ENCODE measurements around the gene OCIAD1.

OCIAD1 gene

GRCh38 chr4:48905363-48906015, 74.6 kb downstream of the OCIAD1 start:
- H3K4me2 ChIP-seq (ENCODE audit: low read depth, low read length) = peak overlapping the region; percentile 94
- no peaks in the 10 kb centered on the region for H3K9me3 ChIP-seq (replicated peaks; ENCODE audit: insufficient read depth, low read length)
- H3F3A ChIP-seq (ENCODE audit: insufficient read depth, low read length) = no peaks in the 10 kb centered on the region; the same call in 1 of the 2 replicates
- DNase-seq = no peak
- TF ChIP-seq EZH2 (optimal IDR thresholded peaks at IDR 0.05; ENCODE audit: low read depth, low read length) = no peak
- TF ChIP-seq CTCF (IDR thresholded peaks at IDR 0.05; ENCODE audit: low read length) = peak; percentile 12; the same call in 1 of the 2 replicates
- H3K9me2 ChIP-seq (replicated peaks; ENCODE audit: insufficient read depth, low read length) = no peaks in the 10 kb centered on the region
- H3K79me2 ChIP-seq (ENCODE audit: low read length) = peaks cover 9% of the 10 kb centered on the region
- no peak overlapping the region for H3K27ac ChIP-seq (ENCODE audit: low read length)
- H4K20me1 ChIP-seq (ENCODE audit: insufficient read depth, low read length) = no peaks in the 10 kb centered on the region
- no peaks in the 10 kb centered on the region for H3K27me3 ChIP-seq (replicated peaks; ENCODE audit: insufficient read depth, low read length)
- H2AFZ ChIP-seq (ENCODE audit: low read length) = peak overlapping the region; percentile 62; the same call in 1 of the 2 replicates
- H3K4me3 ChIP-seq (ENCODE audit: low read length) = peak overlapping the region; percentile 76
- peaks cover 16% of the 10 kb centered on the region; the same call in 1 of the 2 replicates for H3K4me1 ChIP-seq (ENCODE audit: low read length)
- H3K36me3 ChIP-seq (replicated peaks; ENCODE audit: insufficient read depth, low read length) = no peaks in the 10 kb centered on the region; the same call in 1 of the 2 replicates
- no peak overlapping the region for H3K9ac ChIP-seq (ENCODE audit: low read length)

- H3F3A ChIP-seq (ENCODE audit: insufficient read depth, low read length) = no peaks in the 10 kb centered on the region; the same call in 1 of the 2 replicates
- peak; percentile 93 for DNase-seq
- H3K4me1 ChIP-seq (ENCODE audit: low read length) = peaks cover 16% of the 10 kb centered on the region; the same call in 1 of the 2 replicates
- peaks cover 9% of the 10 kb centered on the region for H3K79me2 ChIP-seq (ENCODE audit: low read length)
- no peaks in the 10 kb centered on the region for H4K20me1 ChIP-seq (ENCODE audit: insufficient read depth, low read length)
- peak within 1 kb of the TSS; percentile 94 for H3K4me2 ChIP-seq (ENCODE audit: low read depth, low read length)
- H3K9me3 ChIP-seq (replicated peaks; ENCODE audit: insufficient read depth, low read length) = no peaks in the 10 kb centered on the region
- H2AFZ ChIP-seq (ENCODE audit: low read length) = peak within 1 kb of the TSS; percentile 62
- no peak for TF ChIP-seq EZH2phosphoT487 (IDR thresholded peaks at IDR 0.05; ENCODE audit: low read length)
- TF ChIP-seq CTCF (IDR thresholded peaks at IDR 0.05; ENCODE audit: low read length) = peak; percentile 41
- no peak for TF ChIP-seq EZH2 (optimal IDR thresholded peaks at IDR 0.05; ENCODE audit: low read depth, low read length)
- peak within 1 kb of the TSS; percentile 72 for H3K9ac ChIP-seq (ENCODE audit: low read length)
- H3K27me3 ChIP-seq (replicated peaks; ENCODE audit: insufficient read depth, low read length) = no peaks in the 10 kb centered on the region
- no peaks in the 10 kb centered on the region for H3K9me2 ChIP-seq (replicated peaks; ENCODE audit: insufficient read depth, low read length)
- peak within 1 kb of the TSS; percentile 76 for H3K4me3 ChIP-seq (ENCODE audit: low read length)
- no peak within 1 kb of the TSS for H3K27ac ChIP-seq (ENCODE audit: low read length)
- no peaks in the 10 kb centered on the region; the same call in 1 of the 2 replicates for H3K36me3 ChIP-seq (replicated peaks; ENCODE audit: insufficient read depth, low read length)
These were observed 75.6 kb downstream of the OCIAD1 start, which contains the start of gene OCIAD2 for GRCh38 chr4:48906206-48907173. OCIAD2 (minus strand) TSS chr4:48906774; CDS start chr4:48904549, 2,225 bp downstream.

GRCh38 chr4:48907706-48908477, 77.0 kb downstream of the OCIAD1 start:
- Histone ChIP-seq H3K4me3 (ENCODE audit: low read length) (no peak overlapping the region), H3K9ac (ENCODE audit: low read length) (no peak overlapping the region), H3K79me2 (ENCODE audit: low read length) (peaks cover 9% of the 10 kb centered on the region), H3K36me3 (replicated peaks; ENCODE audit: insufficient read depth, low read length) (no peaks in the 10 kb centered on the region; the same call in 1 of the 2 replicates), H3K9me3 (replicated peaks; ENCODE audit: insufficient read depth, low read length) (no peaks in the 10 kb centered on the region), H2AFZ (ENCODE audit: low read length) (no peak overlapping the region), H4K20me1 (ENCODE audit: insufficient read depth, low read length) (no peaks in the 10 kb centered on the region), H3K27me3 (replicated peaks; ENCODE audit: insufficient read depth, low read length) (no peaks in the 10 kb centered on the region), H3K4me2 (ENCODE audit: low read depth, low read length) (no peak overlapping the region), H3F3A (ENCODE audit: insufficient read depth, low read length) (no peaks in the 10 kb centered on the region; the same call in 1 of the 2 replicates), H3K9me2 (replicated peaks; ENCODE audit: insufficient read depth, low read length) (no peaks in the 10 kb centered on the region), H3K27ac (ENCODE audit: low read length) (no peak overlapping the region), H3K4me1 (ENCODE audit: low read length) (peaks cover 16% of the 10 kb centered on the region; the same call in 1 of the 2 replicates)
- no peak for TF ChIP-seq CTCF (IDR thresholded peaks at IDR 0.05; ENCODE audit: low read length)
- no peak for TF ChIP-seq EZH2phosphoT487 (IDR thresholded peaks at IDR 0.05; ENCODE audit: low read length)
- no peak for TF ChIP-seq EZH2 (optimal IDR thresholded peaks at IDR 0.05; ENCODE audit: low read depth, low read length)
- DNase-seq = no peak
